T follicular helper cell (primary cell): Measurements from ENCODE around the gene B9D1.
"Not testable (repeated sequence)": the region's sequence is repeated elsewhere in the genome, so short reads cannot be mapped to it uniquely, and the experiment has no call there.

Experiments used
- DNase-seq: peaks from one replicate; pipeline ENCODE4 v3.0.0-alpha.2; 2020; ENCODE audit warnings: low read depth

The B9D1 gene

DNA sequence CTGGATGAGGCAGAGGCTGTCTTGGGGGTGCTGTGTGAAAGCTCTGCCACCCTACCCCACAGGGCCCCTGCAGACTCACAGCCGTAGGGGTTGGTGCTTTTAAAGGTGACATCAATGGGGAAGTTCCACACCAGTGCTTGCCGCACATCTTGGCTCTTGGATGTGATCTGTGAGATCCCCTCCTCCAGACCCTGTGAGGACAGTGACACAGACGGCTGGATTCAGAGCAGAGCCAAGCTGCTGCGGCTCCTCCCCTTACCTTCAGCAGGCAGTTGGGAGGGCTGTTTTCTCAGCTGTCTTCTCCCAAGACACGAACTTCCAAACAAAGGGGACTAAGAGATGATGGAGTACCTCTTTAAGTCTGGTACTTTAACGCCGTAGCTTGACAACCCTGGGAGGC, 4.8 kb downstream of the B9D1 start:
- no peak for DNase-seq

DNA sequence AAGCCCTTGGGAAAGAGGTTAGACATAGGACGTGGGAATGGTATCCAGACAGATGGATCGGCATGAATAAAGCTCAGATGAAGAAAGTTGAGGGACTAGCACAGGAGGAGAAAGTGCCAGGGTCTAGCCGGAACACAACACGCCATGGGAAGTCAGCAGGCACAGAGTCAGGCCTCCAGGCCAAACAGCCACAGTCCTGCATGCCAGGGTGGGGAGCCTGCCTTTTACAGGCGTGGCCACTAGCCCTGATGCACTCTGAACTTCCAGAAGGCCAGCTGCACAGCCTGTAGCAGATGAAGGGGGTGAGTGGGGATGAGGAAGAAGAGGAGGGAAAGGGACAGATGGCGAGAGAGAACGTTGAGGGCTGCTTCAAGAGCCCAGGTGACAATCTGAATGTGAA, 5.2 kb downstream of the B9D1 start:
- no peak for DNase-seq

DNA sequence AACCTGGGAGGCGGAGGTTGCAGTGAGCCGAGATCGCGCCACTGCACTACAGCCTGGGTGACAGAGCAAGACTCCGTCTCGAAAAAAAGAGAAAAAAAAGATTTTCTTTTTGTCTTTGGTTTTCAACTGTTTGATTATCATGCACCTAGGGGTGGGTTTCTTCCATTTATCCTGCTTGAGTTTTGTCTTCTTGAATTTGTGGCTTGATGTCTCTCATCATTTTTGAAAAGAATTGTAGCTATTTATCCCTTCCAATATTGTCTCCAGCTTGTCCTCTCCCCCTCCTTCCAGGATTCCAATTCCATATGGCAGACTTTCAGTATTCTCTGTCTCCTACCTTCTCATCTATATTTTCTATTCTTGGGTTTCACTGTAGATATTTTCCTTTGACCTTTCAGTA, 7.8 kb downstream of the B9D1 start:
- DNase-seq, result no peak

DNA sequence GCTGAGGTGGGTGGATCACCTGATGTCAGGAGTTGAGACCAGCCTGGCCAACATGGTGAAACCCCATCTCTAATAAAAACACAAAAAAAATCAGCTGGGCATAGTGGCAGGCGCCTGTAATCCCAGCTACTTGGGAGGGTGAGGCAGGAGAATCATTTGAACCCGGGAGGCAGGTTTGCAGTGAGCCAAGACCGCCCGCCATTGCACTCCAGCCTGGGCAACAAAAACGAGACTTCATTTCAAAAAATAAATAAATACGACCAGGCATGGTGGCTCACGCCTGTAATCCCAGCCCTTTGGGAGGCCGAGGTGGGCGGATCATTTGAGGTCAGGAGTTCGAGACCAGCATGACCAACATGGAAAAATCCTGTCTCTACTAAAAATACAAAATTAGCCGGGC, 9.1 kb downstream of the B9D1 start:
- not testable (repeated sequence) for DNase-seq

DNA sequence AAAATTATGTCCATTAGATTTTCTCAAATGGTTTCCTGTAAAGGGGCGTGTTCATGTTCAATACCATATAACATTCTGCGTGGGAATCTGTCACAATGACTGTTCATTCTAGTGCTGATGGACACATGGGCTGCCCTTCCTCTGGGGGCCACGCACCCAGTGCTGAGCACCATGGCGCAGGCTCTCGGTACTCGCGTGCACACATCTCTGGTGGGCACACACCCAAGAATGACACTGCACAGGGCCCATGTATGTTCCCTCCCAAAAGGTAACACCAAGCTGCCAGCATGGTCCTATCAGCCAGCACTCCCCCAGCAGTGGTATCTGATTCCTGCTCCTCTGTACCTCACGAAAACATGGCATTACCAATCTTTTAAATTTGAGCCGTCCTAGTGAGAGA, 13.7 kb downstream of the B9D1 start:
- DNase-seq, result no peak

- no peak for DNase-seq
Observed at GRCh38 chr17:19348081-19348650, 14.4 kb downstream of the B9D1 start.

DNA sequence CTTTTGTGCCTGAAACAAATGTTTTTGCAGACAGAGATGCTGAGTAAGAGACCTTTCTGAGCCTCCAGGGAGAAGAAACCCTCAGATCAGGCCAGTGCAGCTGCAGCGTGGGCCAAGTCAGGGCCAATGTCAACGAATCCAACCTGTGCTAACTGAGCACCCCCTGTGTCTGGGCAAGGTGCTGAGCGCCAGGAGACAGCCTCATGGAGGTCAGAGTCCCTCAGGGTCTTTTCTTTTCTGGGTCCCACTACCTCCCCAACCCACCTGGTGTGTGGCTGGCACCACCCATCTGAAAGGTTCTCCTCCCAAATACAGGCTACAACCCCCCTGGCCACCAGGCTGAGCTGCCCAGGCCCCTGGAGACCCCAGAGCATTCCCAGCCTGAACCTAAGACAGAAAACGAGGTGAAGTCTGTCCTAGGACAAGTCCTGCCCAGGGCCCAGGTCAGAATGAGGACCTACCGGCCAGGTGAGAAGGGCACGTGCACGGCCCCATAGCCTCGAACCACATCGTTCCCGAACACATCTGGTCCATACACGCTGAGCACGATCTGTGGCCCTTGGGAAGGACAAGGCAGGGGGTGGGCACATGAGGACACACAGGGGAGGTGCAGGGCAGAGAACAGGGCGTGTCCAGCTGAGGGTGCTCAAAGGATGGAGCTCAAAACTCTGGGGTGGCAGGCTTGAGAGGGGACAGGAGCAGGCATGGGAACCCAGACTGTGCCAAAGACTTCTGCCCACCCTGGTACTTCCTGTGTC, 15.0 kb downstream of the B9D1 start:
- no peak for DNase-seq

GRCh38 chr17:19346351-19347255, 15.9 kb downstream of the B9D1 start:
- no peak for DNase-seq

DNA sequence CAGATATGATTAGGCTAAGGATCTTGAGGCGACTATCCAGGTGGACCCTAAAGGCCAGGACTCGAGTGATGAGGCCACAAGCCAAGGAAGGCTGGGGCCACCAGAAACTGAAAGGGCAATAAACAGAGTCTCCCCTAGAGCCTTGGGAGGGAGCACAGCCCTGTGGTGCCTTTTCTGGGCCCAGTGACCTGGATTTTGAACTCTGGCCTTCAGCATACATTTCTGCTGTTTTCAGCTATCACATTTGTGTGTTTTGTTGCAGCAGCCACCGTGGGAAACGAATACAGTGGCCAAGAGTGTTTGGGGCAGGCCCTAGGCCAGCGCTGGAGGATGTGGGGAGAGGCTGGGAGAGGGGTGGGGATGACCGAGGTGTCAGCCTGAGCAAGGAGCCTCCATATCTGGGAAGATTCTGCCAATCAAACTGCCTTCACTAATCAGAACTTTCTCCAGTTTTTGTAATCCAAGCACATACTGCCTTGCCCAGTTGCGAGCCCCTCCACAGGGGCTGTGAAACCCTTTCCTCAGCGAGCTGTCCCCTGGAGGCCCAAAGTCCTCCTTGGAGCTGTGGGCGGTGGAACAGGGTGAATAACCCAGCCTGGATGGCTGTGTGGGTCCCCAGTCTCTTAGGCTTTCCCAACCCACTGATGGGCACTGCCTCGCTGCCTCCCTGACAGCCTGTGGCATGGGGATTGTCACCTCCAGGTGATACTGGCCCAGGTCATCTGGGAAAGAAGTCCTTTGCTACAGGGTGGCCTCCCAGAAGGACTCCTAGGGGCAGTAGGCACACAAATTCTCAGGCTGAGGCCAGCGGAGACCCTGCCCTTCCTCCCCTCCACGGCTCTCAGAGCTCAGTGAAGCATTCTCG, 16.8 kb downstream of the B9D1 start:
- no peak for DNase-seq

GRCh38 chr17:19345067-19345460, 17.5 kb downstream of the B9D1 start:
- DNase-seq, result no peak

- no peak for DNase-seq
Observed at GRCh38 chr17:19344311-19345066, 18.0 kb downstream of the B9D1 start.

DNA sequence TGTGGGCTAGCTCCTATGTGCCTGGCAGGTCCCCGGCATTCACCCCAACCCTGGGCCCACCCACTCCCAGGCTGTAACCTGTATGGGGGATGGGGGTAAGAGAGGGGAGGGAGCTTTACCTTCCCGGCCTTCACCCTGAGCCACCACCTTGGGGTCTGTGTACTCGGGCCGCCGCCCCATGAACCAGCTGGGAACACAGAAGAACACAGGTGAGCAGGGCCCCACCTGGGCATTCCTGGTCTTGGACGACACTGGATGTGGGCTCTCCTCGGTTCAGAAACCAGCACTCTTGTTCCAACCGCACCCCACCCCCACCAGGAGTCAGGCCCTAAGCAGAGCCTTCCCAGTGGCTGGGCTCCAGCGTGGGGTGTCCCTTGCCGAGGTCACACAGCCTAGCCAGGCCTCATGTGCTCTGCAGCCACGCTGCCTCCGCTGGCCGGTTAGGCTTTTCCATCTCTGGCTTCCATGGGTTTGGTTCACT, 18.8 kb downstream of the B9D1 start:
- DNase-seq, result no peak

DNA sequence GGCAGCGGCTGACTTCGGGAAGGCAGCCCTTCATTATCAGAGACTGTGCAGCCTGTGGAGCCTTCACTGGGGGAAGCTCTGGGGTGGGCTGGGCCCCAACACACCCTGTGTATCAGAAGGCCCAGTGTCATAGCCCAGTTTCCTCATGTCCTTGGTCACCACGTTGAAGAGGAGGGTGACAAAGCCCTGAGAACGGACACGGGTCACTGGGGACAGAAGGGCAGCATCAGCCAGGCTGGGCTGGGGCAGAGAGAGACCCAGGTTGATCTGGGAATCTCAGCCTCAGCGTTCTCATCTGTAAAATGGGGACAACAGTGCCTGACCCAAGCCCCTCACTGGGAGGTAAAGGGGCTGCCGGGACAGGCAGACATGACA, 19.3 kb downstream of the B9D1 start:
- DNase-seq, result no peak

DNA sequence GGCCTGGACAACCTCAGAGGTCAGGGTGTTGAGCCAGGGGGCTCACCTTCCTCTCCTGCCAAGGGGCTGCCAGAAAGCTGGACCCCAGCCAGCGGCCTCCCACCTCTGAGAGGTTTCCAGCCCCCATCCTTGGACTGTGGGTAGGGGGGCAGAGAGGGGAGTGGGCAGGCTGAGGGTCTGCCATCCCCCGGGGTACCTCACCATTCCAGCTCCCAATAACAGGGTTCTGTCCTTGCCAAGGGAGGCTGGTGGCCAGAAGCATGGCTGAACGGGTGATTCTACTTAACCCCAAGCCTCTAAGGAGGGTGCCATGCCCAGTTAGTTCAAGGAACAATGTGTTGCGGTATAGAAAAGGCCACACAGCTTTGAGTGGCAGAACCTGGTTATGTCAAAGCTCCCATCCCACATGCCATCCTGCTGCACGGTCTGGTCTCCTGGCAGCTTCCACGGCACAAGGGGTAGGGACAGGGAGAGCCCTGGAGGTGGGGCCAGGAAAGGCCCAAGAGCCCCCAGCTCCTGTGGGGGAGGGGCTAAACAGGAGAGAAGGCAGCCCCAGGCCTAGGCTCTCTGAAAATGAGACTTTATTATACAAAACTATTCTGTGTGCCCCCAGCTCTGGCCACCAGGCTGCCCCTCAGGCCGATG, 19.8 kb downstream of the B9D1 start:
- DNase-seq, result no peak

DNA sequence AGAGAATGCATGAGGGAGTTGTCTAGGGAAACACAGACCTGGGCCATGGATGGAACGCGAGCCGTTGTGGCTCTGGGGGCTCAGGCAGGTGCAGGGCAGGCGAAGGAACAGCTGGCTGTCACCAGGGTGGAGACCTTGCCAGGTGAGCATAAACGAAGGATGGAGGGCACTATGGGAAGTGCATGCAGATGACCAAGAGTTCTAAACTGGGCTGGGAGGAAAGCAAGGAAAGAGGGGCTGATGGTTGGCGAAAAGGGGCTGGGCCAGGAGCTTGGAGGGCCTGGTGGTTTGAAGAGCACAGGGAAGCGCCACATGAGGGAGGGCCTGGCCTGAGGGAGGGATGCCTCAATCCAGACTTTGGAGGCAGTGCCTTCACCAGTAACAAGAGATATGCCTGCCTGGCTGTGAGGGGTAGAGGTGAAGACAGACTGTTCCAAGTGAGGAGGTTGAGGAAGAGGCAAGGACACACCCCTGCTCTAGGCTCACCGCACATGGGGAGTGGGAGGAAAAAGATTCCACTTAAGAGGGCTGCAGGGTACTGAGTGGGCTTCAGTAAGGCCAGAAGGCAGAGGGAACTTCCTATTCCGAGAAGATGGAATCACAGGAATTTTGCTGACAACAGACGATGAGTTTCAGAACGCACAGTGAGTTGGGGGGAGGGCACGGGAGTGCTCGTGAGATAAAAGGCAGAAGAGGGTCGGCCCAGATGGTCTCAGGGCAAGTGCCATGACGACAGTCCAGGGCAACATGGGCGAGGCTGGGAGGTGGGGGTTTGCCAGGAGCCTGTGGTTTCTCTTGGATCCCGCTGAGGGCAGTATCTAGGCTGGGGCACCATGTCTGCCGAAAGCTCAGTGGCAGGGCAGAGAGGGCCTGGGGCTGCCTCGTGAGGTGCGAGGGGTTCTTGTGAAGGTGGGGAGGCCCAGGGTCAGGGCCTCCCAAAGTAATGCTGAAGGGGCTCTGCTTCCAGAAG, 20.6 kb downstream of the B9D1 start:
- DNase-seq, result no peak

GRCh38 chr17:19341211-19341631, 21.3 kb downstream of the B9D1 start:
- DNase-seq, result no peak

DNA sequence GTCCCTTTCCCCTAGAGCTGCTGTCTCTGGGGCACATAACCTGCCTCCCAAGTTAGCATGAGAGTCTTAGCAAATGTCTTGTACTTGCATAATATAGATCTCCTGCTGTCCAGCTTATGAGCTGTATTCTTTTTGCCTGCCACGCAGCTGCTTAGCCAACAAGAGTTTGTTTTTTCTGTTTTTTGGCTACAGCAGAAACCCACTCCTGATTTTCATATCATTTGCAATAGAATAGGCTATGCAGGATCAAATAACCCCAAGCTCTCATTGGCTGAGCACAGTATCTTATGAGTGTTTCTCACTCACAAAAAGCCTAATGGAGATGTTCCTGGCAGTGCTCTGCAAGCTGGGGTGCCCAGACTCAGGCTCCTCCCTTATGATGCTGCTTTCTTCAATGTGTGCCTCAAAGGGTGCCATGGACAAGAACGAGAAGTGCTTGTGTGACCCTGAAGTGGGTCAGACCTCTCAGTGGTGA, 23.1 kb downstream of the B9D1 start:
- no peak for DNase-seq

DNA sequence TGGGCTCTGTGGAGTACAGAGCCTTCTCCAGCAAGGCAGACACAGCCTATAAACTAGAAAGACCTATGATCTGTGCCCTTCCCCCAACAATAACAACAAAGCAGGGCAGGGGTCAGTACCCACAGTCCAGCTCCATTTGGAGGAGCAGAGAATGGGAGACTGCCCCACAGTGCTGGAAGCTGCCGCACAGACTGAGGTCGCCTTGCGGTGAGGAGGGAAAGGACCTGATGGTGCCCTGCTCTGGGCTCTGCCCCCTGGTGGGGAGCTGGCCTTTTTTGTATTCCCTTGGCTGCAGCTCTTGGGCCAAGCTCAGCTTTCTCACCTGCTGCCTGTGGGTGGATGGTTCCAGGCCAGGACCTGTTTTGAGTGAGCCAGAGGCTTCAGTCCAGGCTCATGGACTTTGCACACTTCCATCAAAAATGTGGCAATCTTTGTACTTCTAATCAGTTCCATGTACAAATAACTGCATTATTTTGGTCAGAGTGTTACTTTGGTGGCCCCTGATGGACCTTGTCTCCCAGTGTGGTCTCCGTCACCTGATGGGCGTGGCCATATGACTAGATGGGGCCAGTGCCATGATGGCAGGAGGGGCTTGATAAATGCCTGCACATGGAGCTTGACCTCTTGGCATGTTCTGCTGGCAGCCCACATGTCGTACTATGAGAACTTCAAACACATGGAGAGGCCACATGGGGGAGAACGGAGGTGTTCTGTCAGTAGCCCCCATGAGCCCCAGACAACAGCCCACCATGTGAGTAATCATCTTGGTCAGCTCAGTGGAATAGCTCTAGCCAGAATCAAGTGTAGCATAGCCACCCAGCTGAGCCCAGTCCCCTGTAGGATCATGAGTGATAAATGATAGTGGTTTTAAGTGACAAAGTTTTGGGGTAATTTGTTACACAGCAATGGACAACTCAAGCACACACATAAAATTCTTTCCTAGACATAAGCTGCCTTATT, 24.2 kb downstream of the B9D1 start:
- DNase-seq, result peak; percentile 57
